Uterus (tissue), 4 donors: ENCODE data around the gene VPS37C. TPM values are rescaled to one million over a fixed set of nuclear protein-coding genes. Genes with fewer than 3 reads are reported as not detected.

Experiments
- DNase-seq, 2 donors: peaks; one replicate each; pipeline ENCODE4 v3.0.0-alpha.2; 2019 to 2020
- H3K27ac ChIP-seq, 2 donors: fragments of 200-600 bp; sonication (generic); 1 replicate in 1 of 2; 2 replicates in 1 of 2; pipeline ENCODE4 v1.5.1; 2016 to 2018
- H3K27me3 ChIP-seq, 2 donors: fragments of 200-600 bp; sonication (generic); one replicate each; pipeline ENCODE4 v1.5.1; 2018 to 2019; ENCODE audit warnings: control low read depth in 1 of 2
- H3K36me3 ChIP-seq, 2 donors: fragments of 200-600 bp; sonication (generic); one replicate each; pipeline ENCODE4 v1.5.1; 2019; ENCODE audit warnings: control low read depth in 1 of 2
- H3K4me1 ChIP-seq, 2 donors: fragments of 200-600 bp; sonication (generic); one replicate each; pipeline ENCODE4 v1.5.1; 2018 to 2019; ENCODE audit warnings: control low read depth in 1 of 2
- H3K4me3 ChIP-seq, 2 donors: fragments of 200-600 bp; sonication (generic); 1 replicate in 1 of 2; 2 replicates in 1 of 2; pipeline ENCODE4 v1.5.1; 2018 to 2019; ENCODE audit warnings: mild to moderate bottlenecking in 1 of 2
- H3K9me3 ChIP-seq, 2 donors: fragments of 200-600 bp; sonication (generic); one replicate each; pipeline ENCODE4 v1.5.1; 2019; ENCODE audit warnings: control low read depth in 1 of 2
- CTCF ChIP-seq, 4 experiments: fragments of 200-600 bp in 2 of 4; fragments of 450-650 bp in 2 of 4; sonication (generic) in 2 of 4; IDR thresholded peaks; one replicate each; pipeline ENCODE4 v1.5.1; 2016 to 2019; ENCODE audit warnings: antibody characterized with exemption in 4 of 4, mild to moderate bottlenecking in 2 of 4, moderate library complexity in 1 of 4
- POLR2A ChIP-seq, 2 donors: fragments of 450-650 bp; IDR thresholded peaks; one replicate each; pipeline ENCODE4 v1.6.1; 2016; ENCODE audit warnings: antibody characterized with exemption in 2 of 2, mild to moderate bottlenecking in 1 of 2, moderate library complexity in 1 of 2
- intact Hi-C: fragments of 100-400 bp; cut with DNase I; formaldehyde crosslinking; loops from one replicate; pipeline ENCODE4 v1.15.1; 2023; ENCODE audit warnings: low total_unique reads
- total RNA-seq, 4 donors: library from RNA; depleted of rRNA in 3 of 4; stranded (reverse); fragments of >200 nt in 3 of 4; gene quantifications; one replicate each; pipeline versions ENCODE4 v1.1.0 to v1.2.4, GENCODE V29; 2014 to 2023
- donor health status: DM: yes; HTN: yes; CAD: no.

VPS37C gene
- total RNA-seq, 4 donors from 2014 or later, result 0.26 to 26.3 (median 13.3) TPM

GRCh38 chr11:61131998-61132555 lies 29.1 kb downstream of the VPS37C start:
- H3K27ac ChIP-seq, result peak overlapping the region in 1 of 2 donors; percentile 85
- DNase-seq, result no peak
- no peaks in the 10 kb centered on the region for H3K36me3 ChIP-seq
- TF ChIP-seq POLR2A (IDR thresholded peaks at IDR 0.05), result no peak
- no peak for TF ChIP-seq CTCF (IDR thresholded peaks at IDR 0.05)
- intact Hi-C loops, result no loop called here
- H3K4me1 ChIP-seq, result peaks cover 0 to 6% of the 10 kb centered on the region in 2 donors
- no peaks in the 10 kb centered on the region for H3K27me3 ChIP-seq
- no peaks in the 10 kb centered on the region for H3K9me3 ChIP-seq
- H3K4me3 ChIP-seq, result no peak overlapping the region

- Histone ChIP-seq H3K9me3 (no peaks in the 10 kb centered on the region), H3K27me3 (no peaks in the 10 kb centered on the region), H3K4me1 (peaks cover 0 to 6% of the 10 kb centered on the region in 2 donors), H3K27ac (peak overlapping the region; percentile 85 to 90), H3K4me3 (no peak overlapping the region), H3K36me3 (no peaks in the 10 kb centered on the region)
- no peak for DNase-seq
- TF ChIP-seq POLR2A (IDR thresholded peaks at IDR 0.05) (no peak), CTCF (IDR thresholded peaks at IDR 0.05) (no peak)
- intact Hi-C loops, result no loop called here
These were observed 29.6 kb downstream of the VPS37C start for GRCh38 chr11:61131586-61131985.

GRCh38 chr11:61131186-61131585 lies 30.0 kb downstream of the VPS37C start:
- Histone ChIP-seq H3K36me3 (no peaks in the 10 kb centered on the region), H3K27me3 (no peaks in the 10 kb centered on the region), H3K4me3 (no peak overlapping the region), H3K27ac (peak overlapping the region; percentile 85 to 90), H3K4me1 (peaks cover 0 to 6% of the 10 kb centered on the region in 2 donors), H3K9me3 (no peaks in the 10 kb centered on the region)
- DNase-seq, result no peak
- no peak for TF ChIP-seq POLR2A (IDR thresholded peaks at IDR 0.05)
- no peak for TF ChIP-seq CTCF (IDR thresholded peaks at IDR 0.05)
- intact Hi-C loops, result no loop called here

- intact Hi-C loops, result no loop called here
- H3K4me3 ChIP-seq, result peak overlapping the region; percentile 8 to 23
- DNase-seq, result peak; percentile 90
These were observed 31.3 kb downstream of the VPS37C start for GRCh38 chr11:61129639-61130523.

More at GRCh38 chr11:61129639-61130523, 31.3 kb downstream of the VPS37C start:
- H3K9me3 ChIP-seq, result no peaks in the 10 kb centered on the region
- TF ChIP-seq POLR2A (IDR thresholded peaks at IDR 0.05), result peak in 1 of 2 donors; percentile 23
- TF ChIP-seq CTCF (IDR thresholded peaks at IDR 0.05), result peak; percentile 99 to 100 (median 100)
- H3K4me1 ChIP-seq, result peaks cover 0 to 6% of the 10 kb centered on the region in 2 donors
- no peaks in the 10 kb centered on the region for H3K36me3 ChIP-seq
- peak overlapping the region; percentile 85 to 90 for H3K27ac ChIP-seq
- no peaks in the 10 kb centered on the region for H3K27me3 ChIP-seq
